Ishikawa (cell line): ENCODE results near the gene LCN2.

Experiments used
- CEBPB ChIP-seq: IDR thresholded peaks from 2 replicates; pipeline ENCODE4 v1.6.1; 2012
- CREB1 ChIP-seq: IDR thresholded peaks from 2 replicates; pipeline ENCODE4 v1.6.1; 2012; ENCODE audit warnings: low read depth
- EGR1 ChIP-seq: IDR thresholded peaks from 2 replicates; pipeline ENCODE4 v1.6.1; 2012
- EP300 ChIP-seq: IDR thresholded peaks from 2 replicates; pipeline ENCODE4 v1.6.1; 2012; ENCODE audit warnings: borderline replicate concordance
- MAX ChIP-seq: IDR thresholded peaks from 2 replicates; pipeline ENCODE4 v1.6.1; 2012
- NFIC ChIP-seq: IDR thresholded peaks from 2 replicates; pipeline ENCODE4 v1.6.1; 2012
- RAD21 ChIP-seq: IDR thresholded peaks from 2 replicates; pipeline ENCODE4 v1.6.1; 2012; ENCODE audit warnings: low read depth
- REST ChIP-seq: IDR thresholded peaks from 2 replicates; pipeline ENCODE4 v1.6.1; 2012; ENCODE audit warnings: low read depth, mild to moderate bottlenecking
- TAF1 ChIP-seq: IDR thresholded peaks from 2 replicates; pipeline ENCODE4 v1.6.1; 2012; ENCODE audit warnings: low read depth, mild to moderate bottlenecking
- TCF12 ChIP-seq: IDR thresholded peaks from 2 replicates; pipeline ENCODE4 v1.6.1; 2012; ENCODE audit warnings: low read depth
- ZBTB7A ChIP-seq: IDR thresholded peaks from 2 replicates; pipeline ENCODE4 v1.6.1; 2012; ENCODE audit warnings: low read depth

- TF ChIP-seq MAX, result no peak
- no peak for TF ChIP-seq EP300
- no peak for TF ChIP-seq CEBPB
- TF ChIP-seq CREB1, result no peak
- TF ChIP-seq TAF1, result no peak
- TF ChIP-seq ZBTB7A, result no peak
- no peak for TF ChIP-seq TCF12
- TF ChIP-seq RAD21, result no peak
- no peak for TF ChIP-seq REST
- no peak for TF ChIP-seq NFIC
- TF ChIP-seq EGR1, result no peak
Observed at GRCh38 chr9:128190013-128190412, 40.8 kb downstream of the LCN2 start.
